Measurements from ENCODE around the gene GAS7. TPM values are rescaled to one million over a fixed set of nuclear protein-coding genes. Genes with fewer than 3 reads are reported as not detected.

Gene GAS7
- total and polyA plus RNA-seq, 2 experiments from 2014 or later: 25.8 to 27.3 TPM

- Histone ChIP-seq H3K9me3 (ENCODE audit: low read depth) (no peaks in the 10 kb centered on the region), H3K4me1 (ENCODE audit: insufficient read depth) (peaks cover 3% of the 10 kb centered on the region), H2AFZ (no peak overlapping the region), H3K9me2 (replicated peaks; ENCODE audit: insufficient read depth) (no peaks in the 10 kb centered on the region), H3K27ac (peak overlapping the region; percentile 80), H3K4me3 (no peak overlapping the region), H4K20me1 (ENCODE audit: insufficient read depth, poor library complexity, severe bottlenecking) (no peaks in the 10 kb centered on the region), H3K27me3 (no peaks in the 10 kb centered on the region), H3K4me2 (peak overlapping the region; percentile 17), H3K79me2 (peaks cover 27% of the 10 kb centered on the region), H3K36me3 (replicated peaks; ENCODE audit: insufficient read depth, low read depth) (no peaks in the 10 kb centered on the region)
- no peak for DNase-seq (ENCODE audit: low spot score)
- TF ChIP-seq EZH2phosphoT487 (IDR thresholded peaks at IDR 0.05; ENCODE audit: low read depth, severe bottlenecking, unreplicated experiment) (no peak), EZH2 (IDR thresholded peaks at IDR 0.05; ENCODE audit: borderline replicate concordance) (no peak), CTCF (IDR thresholded peaks at IDR 0.05; ENCODE audit: poor library complexity) (no peak)
- WGBS (ENCODE audit: low lambda C conversion rate, missing lambda C conversion rate): 84% methylated on average over 9 of the region's 9 CpGs
Observed at GRCh38 chr17:10106067-10106466, 92.3 kb downstream of the GAS7 start.

- H3K9me2 ChIP-seq (replicated peaks; ENCODE audit: insufficient read depth): no peaks in the 10 kb centered on the region
- H3K4me3 ChIP-seq: no peak overlapping the region
- WGBS (ENCODE audit: low lambda C conversion rate, missing lambda C conversion rate): 36% methylated on average over 8 of the region's 10 CpGs
- no peak overlapping the region for H2AFZ ChIP-seq
- no peaks in the 10 kb centered on the region for H3K27me3 ChIP-seq
- peak overlapping the region; percentile 17 for H3K4me2 ChIP-seq
- H3K9me3 ChIP-seq (ENCODE audit: low read depth): no peaks in the 10 kb centered on the region
- DNase-seq (ENCODE audit: low spot score): peak; percentile 74
- peaks cover 3% of the 10 kb centered on the region for H3K4me1 ChIP-seq (ENCODE audit: insufficient read depth)
- H3K27ac ChIP-seq: peak overlapping the region; percentile 80
- no peaks in the 10 kb centered on the region for H4K20me1 ChIP-seq (ENCODE audit: insufficient read depth, poor library complexity, severe bottlenecking)
- no peaks in the 10 kb centered on the region for H3K36me3 ChIP-seq (replicated peaks; ENCODE audit: insufficient read depth, low read depth)
- peaks cover 24% of the 10 kb centered on the region for H3K79me2 ChIP-seq
- TF ChIP-seq EZH2 (IDR thresholded peaks at IDR 0.05; ENCODE audit: borderline replicate concordance) (no peak), EZH2phosphoT487 (IDR thresholded peaks at IDR 0.05; ENCODE audit: low read depth, severe bottlenecking, unreplicated experiment) (no peak), CTCF (IDR thresholded peaks at IDR 0.05; ENCODE audit: poor library complexity) (no peak)
Observed at GRCh38 chr17:10105513-10106001, 92.8 kb downstream of the GAS7 start.

GRCh38 chr17:10103712-10104111 is 94.7 kb downstream of the GAS7 start:
- H3K27me3 ChIP-seq: no peaks in the 10 kb centered on the region
- H3K9me2 ChIP-seq (replicated peaks; ENCODE audit: insufficient read depth): no peaks in the 10 kb centered on the region
- H2AFZ ChIP-seq: no peak overlapping the region
- H3K4me1 ChIP-seq (ENCODE audit: insufficient read depth): peaks cover 13% of the 10 kb centered on the region
- 97% methylated on average over 3 of the region's 3 CpGs for WGBS (ENCODE audit: low lambda C conversion rate, missing lambda C conversion rate)
- H4K20me1 ChIP-seq (ENCODE audit: insufficient read depth, poor library complexity, severe bottlenecking): no peaks in the 10 kb centered on the region
- H3K9me3 ChIP-seq (ENCODE audit: low read depth): no peaks in the 10 kb centered on the region
- H3K36me3 ChIP-seq (replicated peaks; ENCODE audit: insufficient read depth, low read depth): no peaks in the 10 kb centered on the region
- H3K27ac ChIP-seq: no peak overlapping the region
- H3K4me3 ChIP-seq: no peak overlapping the region
- peaks cover 21% of the 10 kb centered on the region for H3K79me2 ChIP-seq
- H3K4me2 ChIP-seq: no peak overlapping the region
- TF ChIP-seq EZH2phosphoT487 (IDR thresholded peaks at IDR 0.05; ENCODE audit: low read depth, severe bottlenecking, unreplicated experiment) (no peak), CTCF (IDR thresholded peaks at IDR 0.05; ENCODE audit: poor library complexity) (no peak), EZH2 (IDR thresholded peaks at IDR 0.05; ENCODE audit: borderline replicate concordance) (no peak)
- DNase-seq (ENCODE audit: low spot score): no peak
